GM12872 (cell line): Measurements from ENCODE around the gene PDILT.

Source experiments
- TF ChIP-seq, protein P1 (sequence below): IDR thresholded peaks from 3 replicates; pipeline ENCODE4 v1.5.1; 2011; ENCODE audit warnings: low read depth, mild to moderate bottlenecking, low read length, moderate library complexity; ENCODE audit not compliant: insufficient read depth

Gene PDILT

DNA sequence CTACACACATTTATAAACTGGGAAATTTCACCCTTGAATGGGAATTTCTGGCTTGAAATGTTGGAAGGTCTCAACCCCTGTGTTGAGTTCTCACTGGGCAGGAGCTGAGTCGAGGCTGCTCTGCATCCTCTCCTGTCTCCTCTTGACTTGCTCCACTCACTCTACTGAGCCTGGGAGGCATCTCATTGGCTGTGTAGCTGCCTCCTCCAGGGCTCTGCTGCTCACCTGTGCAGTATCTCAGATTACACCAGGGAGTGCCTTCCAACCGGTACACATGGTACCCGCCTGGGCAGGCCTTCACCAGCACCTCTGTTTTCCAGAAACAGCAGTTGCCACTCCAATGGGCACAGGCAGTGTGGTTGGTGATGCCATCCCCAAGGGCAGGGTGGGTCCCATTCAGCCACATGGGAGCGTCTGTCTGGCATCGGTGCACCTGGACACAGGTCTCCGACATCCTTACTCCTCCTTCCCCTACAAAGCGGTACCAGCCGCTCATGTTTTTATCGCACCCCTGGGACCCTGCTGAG is 80.9 kb downstream of the PDILT start:
- TF ChIP-seq, protein P1, sequence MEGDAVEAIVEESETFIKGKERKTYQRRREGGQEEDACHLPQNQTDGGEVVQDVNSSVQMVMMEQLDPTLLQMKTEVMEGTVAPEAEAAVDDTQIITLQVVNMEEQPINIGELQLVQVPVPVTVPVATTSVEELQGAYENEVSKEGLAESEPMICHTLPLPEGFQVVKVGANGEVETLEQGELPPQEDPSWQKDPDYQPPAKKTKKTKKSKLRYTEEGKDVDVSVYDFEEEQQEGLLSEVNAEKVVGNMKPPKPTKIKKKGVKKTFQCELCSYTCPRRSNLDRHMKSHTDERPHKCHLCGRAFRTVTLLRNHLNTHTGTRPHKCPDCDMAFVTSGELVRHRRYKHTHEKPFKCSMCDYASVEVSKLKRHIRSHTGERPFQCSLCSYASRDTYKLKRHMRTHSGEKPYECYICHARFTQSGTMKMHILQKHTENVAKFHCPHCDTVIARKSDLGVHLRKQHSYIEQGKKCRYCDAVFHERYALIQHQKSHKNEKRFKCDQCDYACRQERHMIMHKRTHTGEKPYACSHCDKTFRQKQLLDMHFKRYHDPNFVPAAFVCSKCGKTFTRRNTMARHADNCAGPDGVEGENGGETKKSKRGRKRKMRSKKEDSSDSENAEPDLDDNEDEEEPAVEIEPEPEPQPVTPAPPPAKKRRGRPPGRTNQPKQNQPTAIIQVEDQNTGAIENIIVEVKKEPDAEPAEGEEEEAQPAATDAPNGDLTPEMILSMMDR, result no peak

DNA sequence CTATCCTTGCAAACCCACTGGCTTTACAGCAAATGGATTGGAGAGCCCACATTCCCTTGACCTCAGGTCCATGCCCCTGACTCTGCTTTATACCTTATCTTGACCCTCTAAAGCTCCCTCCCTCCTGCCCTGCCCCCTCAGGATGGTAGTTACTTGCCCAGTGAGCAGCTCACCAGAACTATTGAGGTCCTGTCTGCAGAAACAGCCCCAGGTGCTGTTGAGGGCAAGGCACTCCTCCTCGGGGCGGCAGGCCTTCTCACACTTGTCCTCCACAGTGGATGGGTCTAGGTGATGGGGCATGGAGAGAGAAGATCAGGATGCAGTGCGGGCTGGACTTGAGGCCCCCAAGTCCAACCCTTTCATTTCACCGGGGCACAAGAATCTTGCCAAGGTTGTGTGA is 81.8 kb downstream of the PDILT start:
- TF ChIP-seq, protein P1, result no peak

DNA sequence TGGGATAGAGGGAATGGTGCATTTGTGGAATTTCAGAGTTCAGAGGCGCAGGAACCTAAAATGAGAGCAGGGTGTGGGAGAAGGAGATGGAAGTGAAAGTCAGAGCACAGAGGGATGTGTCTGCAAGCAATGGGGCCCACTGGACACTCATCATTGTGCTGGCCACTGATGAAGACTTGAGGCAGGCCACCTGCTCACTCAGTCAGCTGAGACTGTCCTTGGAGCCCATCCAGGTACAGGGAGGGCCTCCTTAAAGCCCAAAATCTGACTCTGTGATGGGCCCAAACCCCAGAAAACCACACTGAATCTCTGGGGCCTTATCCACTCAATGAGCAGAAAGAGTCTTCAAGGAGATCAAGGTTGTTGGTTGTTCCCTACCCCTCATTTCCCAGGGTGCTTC is 82.9 kb downstream of the PDILT start:
- TF ChIP-seq, protein P1, result no peak

DNA sequence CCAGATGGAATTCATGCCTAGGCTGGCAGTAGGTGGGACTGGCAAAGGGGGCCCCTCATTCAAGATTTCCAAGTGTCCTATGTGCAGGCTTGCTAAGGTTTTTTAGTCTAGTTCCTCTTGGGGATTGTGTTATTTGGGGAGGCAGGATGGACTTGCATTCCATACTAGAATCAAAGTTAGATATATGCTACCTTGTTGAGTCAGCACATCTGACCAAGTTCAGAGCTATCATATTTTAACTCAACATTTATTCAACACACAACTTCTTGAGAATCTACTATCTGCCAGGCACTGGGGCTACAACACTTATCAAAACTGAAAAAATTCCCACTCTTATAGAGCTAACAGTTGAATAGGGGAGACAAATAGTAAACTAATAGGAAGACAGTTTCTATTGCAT is 83.9 kb downstream of the PDILT start:
- TF ChIP-seq, protein P1, result no peak

DNA sequence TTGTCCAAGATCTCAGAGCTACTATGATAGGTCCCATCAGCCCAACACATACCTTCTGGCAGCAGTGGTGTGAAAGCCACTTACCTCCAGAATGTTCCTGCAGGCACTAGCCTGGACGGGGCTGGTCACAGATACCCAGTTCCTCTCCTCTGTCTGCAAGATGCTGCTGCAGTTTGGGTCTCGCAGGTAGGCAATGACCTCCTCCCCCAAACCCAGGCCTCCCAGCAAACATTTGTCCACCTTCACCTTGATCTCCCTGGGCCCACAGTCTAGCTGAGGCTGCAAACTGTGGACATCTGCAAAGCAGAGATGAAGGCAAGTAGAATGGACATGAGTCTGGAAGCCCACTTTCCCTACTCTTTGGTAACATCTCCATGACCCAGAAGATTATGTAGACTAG is 84.4 kb downstream of the PDILT start:
- TF ChIP-seq, protein P1, result no peak

DNA sequence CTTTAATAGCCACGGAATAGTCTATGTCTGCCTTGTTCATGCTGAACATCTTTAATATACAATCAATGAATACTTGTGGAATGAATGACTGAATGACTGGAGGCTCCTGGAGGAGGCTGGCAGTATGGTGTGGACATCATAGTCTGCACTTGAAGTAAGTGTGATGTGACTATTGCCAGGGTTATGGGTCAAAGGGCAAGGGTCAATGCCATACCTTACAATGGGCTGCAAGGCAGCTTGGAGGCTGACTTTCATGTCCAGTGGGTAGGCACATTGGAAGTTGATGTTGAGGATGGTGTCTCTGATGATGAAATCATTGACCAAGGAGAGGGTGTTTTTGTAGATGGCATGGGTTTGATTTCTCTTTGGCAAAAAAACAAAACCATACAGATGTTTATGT is 85.1 kb downstream of the PDILT start:
- TF ChIP-seq, protein P1, result no peak

DNA sequence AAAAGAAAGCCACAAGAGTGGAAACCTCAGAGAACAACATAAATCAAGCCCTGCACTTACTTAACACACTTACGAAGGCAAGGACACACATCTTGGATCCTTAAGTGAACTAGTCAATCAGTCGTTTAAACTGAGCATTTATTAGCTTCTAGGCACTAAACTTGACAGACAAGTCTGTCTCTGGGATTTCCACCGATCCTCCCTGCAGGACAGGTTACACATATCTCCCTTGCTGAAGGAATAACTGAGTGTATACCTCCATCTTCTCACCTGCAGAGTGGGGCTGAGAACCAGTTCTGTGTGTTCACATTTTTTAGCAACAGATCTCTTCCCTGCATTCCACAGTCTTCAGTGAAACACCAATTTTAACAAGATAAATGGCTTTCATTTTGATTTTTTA is 86.1 kb downstream of the PDILT start:
- TF ChIP-seq, protein P1, result no peak
